ENCODE data around the gene ZFAND5.

DNA sequence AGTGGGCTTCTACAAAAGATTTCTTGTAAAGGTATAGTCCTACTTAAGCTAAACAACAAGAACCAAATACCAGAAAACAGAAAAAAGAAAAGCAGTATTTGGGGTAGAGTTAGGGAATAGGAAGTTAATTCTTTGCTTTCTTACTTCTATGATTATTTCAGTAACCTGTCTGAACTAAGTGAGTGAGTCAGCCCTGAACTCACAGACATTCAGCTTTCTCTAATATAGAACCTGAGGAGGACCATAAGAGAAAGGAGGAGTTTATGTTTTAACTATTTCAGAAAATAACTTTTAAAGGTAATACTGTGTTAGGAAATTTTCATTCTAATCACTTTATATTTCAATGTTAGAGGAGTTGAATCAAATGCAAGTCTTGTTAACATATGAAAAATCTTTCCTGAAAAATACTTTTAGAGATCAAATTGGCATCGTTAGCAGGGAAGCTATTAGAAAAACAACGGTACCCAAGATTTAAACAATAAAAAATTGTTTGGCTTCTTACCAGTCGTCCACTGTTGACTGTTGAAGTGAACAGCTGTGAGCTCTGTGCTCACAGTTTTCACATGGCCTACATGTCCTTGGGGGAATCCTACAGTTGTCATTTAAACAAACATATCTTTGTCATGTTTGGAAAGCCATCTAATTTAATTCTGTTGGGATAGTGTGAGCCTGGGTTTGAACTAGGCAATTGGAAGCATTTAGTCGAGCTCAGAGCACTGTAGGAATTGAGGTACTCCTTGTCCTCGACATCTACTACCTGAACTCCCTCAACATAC is 19.9 kb upstream of the ZFAND5 start:
- TF ChIP-seq, protein P1, sequence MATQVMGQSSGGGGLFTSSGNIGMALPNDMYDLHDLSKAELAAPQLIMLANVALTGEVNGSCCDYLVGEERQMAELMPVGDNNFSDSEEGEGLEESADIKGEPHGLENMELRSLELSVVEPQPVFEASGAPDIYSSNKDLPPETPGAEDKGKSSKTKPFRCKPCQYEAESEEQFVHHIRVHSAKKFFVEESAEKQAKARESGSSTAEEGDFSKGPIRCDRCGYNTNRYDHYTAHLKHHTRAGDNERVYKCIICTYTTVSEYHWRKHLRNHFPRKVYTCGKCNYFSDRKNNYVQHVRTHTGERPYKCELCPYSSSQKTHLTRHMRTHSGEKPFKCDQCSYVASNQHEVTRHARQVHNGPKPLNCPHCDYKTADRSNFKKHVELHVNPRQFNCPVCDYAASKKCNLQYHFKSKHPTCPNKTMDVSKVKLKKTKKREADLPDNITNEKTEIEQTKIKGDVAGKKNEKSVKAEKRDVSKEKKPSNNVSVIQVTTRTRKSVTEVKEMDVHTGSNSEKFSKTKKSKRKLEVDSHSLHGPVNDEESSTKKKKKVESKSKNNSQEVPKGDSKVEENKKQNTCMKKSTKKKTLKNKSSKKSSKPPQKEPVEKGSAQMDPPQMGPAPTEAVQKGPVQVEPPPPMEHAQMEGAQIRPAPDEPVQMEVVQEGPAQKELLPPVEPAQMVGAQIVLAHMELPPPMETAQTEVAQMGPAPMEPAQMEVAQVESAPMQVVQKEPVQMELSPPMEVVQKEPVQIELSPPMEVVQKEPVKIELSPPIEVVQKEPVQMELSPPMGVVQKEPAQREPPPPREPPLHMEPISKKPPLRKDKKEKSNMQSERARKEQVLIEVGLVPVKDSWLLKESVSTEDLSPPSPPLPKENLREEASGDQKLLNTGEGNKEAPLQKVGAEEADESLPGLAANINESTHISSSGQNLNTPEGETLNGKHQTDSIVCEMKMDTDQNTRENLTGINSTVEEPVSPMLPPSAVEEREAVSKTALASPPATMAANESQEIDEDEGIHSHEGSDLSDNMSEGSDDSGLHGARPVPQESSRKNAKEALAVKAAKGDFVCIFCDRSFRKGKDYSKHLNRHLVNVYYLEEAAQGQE (IDR thresholded peaks at IDR 0.05; ENCODE audit: borderline replicate concordance) = no peak
- TF ChIP-seq, protein P2, sequence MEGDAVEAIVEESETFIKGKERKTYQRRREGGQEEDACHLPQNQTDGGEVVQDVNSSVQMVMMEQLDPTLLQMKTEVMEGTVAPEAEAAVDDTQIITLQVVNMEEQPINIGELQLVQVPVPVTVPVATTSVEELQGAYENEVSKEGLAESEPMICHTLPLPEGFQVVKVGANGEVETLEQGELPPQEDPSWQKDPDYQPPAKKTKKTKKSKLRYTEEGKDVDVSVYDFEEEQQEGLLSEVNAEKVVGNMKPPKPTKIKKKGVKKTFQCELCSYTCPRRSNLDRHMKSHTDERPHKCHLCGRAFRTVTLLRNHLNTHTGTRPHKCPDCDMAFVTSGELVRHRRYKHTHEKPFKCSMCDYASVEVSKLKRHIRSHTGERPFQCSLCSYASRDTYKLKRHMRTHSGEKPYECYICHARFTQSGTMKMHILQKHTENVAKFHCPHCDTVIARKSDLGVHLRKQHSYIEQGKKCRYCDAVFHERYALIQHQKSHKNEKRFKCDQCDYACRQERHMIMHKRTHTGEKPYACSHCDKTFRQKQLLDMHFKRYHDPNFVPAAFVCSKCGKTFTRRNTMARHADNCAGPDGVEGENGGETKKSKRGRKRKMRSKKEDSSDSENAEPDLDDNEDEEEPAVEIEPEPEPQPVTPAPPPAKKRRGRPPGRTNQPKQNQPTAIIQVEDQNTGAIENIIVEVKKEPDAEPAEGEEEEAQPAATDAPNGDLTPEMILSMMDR (IDR thresholded peaks at IDR 0.05; ENCODE audit: poor library complexity, severe bottlenecking) = no peak
- TF ChIP-seq EZH2 (IDR thresholded peaks at IDR 0.05; ENCODE audit: borderline replicate concordance, insufficient read depth, low read length, poor library complexity, severe bottlenecking) (no peak), MXI1 (conservative IDR thresholded peaks at IDR 0.05; ENCODE audit: poor library complexity, severe bottlenecking) (no peak), EP300 (conservative IDR thresholded peaks at IDR 0.05; ENCODE audit: poor library complexity, severe bottlenecking) (no peak), RAD21 (conservative IDR thresholded peaks at IDR 0.05) (no peak), POLR2AphosphoS5 (IDR thresholded peaks at IDR 0.05) (no peak), TAF1 (IDR thresholded peaks at IDR 0.05; ENCODE audit: low read depth) (no peak), SMC3 (conservative IDR thresholded peaks at IDR 0.05; ENCODE audit: poor library complexity) (no peak)

Measured in neural cell (in vitro differentiated cells).